WTC11 (cell line): ENCODE results near the gene NKAIN2. TPM values are rescaled to one million over a fixed set of nuclear protein-coding genes. Genes with fewer than 3 reads are reported as not detected.

Experiments used
- ATAC-seq: fragments of 200-7000 bp; cut with Tn5 transposase; 2 replicates; pipeline ENCODE4 v1.10.0; 2021; ENCODE audit warnings: mild to moderate bottlenecking, moderate library complexity
- CTCF ChIA-PET: fragments of 300-600 bp; sonication (Branson Sonifier 250); formaldehyde crosslinking; loops from one replicate; lab custom pipeline; 2021; ENCODE audit warnings: antibody characterized with exemption; lab: Charles Lee
- POLR2A ChIA-PET: fragments of 350-600 bp; sonication (Branson Sonifier 250); formaldehyde crosslinking; loops from one replicate; lab custom pipeline; 2021; ENCODE audit warnings: antibody characterized with exemption; lab: Charles Lee
- DNase-seq: peaks from one replicate; pipeline ENCODE4 v3.0.0; 2021; ENCODE audit warnings: low spot score
- H3K27ac Mint-ChIP-seq: 2 replicates; pipeline ENCODE4 v1.8.0; 2021; ENCODE audit warnings: mixed read lengths
- H3K27me3 Mint-ChIP-seq: 2 replicates; pipeline ENCODE4 v1.8.0; 2021; ENCODE audit warnings: low read depth, mild to moderate bottlenecking, moderate library complexity, mixed read lengths
- H3K36me3 Mint-ChIP-seq: 2 replicates; pipeline ENCODE4 v1.8.0; 2021; ENCODE audit warnings: mixed read lengths
- H3K4me1 Mint-ChIP-seq: 2 replicates; pipeline ENCODE4 v1.8.0; 2022; ENCODE audit warnings: mixed read lengths
- H3K4me3 Mint-ChIP-seq: 2 replicates; pipeline ENCODE4 v1.8.0; 2021; ENCODE audit warnings: mild to moderate bottlenecking, moderate library complexity, mixed read lengths
- H3K9me3 Mint-ChIP-seq: 2 replicates; pipeline ENCODE4 v1.8.0; 2021; ENCODE audit warnings: mixed read lengths
- ATF6 ChIP-seq: sonication (generic); formaldehyde crosslinking; IDR thresholded peaks from 2 replicates; pipeline ENCODE4 v1.8.1; 2023; ENCODE audit warnings: mild to moderate bottlenecking, missing genetic modification reagents
- ELF4 ChIP-seq: sonication (generic); formaldehyde crosslinking; IDR thresholded peaks from 2 replicates; pipeline ENCODE4 v1.8.1; 2022; ENCODE audit warnings: low read depth, mild to moderate bottlenecking, moderate library complexity, missing genetic modification reagents
- FOXP1 ChIP-seq: sonication (generic); formaldehyde crosslinking; IDR thresholded peaks from 2 replicates; pipeline ENCODE4 v1.8.0; 2022; ENCODE audit warnings: missing genetic modification reagents, mild to moderate bottlenecking, moderate library complexity, borderline replicate concordance
- JAZF1 ChIP-seq: fragments of 250-450 bp; sonication (Bioruptor Pico); IDR thresholded peaks from 2 replicates; pipeline ENCODE4 v1.9.0; 2021; ENCODE audit warnings: moderate library complexity, mild to moderate bottlenecking, inconsistent platforms
- NFE2L1 ChIP-seq: sonication (generic); formaldehyde crosslinking; IDR thresholded peaks from 2 replicates; pipeline ENCODE4 v1.8.1; 2023; ENCODE audit warnings: missing genetic modification reagents
- SMAD3 ChIP-seq: sonication (generic); formaldehyde crosslinking; IDR thresholded peaks from 2 replicates; pipeline ENCODE4 v1.8.0; 2022; ENCODE audit warnings: missing genetic modification reagents, mild to moderate bottlenecking, borderline replicate concordance
- STAT6 ChIP-seq: sonication (generic); formaldehyde crosslinking; conservative IDR thresholded peaks from 2 replicates; pipeline ENCODE4 v1.8.1; 2023; ENCODE audit warnings: mild to moderate bottlenecking, low read depth, missing genetic modification reagents, moderate library complexity
- TEAD1 ChIP-seq: sonication (generic); formaldehyde crosslinking; IDR thresholded peaks from 2 replicates; pipeline ENCODE4 v1.8.0; 2022; ENCODE audit warnings: mild to moderate bottlenecking, missing genetic modification reagents
- TEAD4 ChIP-seq: sonication (generic); formaldehyde crosslinking; IDR thresholded peaks from 2 replicates; pipeline ENCODE4 v1.8.0; 2022; ENCODE audit warnings: mild to moderate bottlenecking, missing genetic modification reagents
- TP53 ChIP-seq: sonication (generic); formaldehyde crosslinking; IDR thresholded peaks from 2 replicates; pipeline ENCODE4 v1.8.1; 2023; ENCODE audit warnings: mild to moderate bottlenecking, missing genetic modification reagents
- USF2 ChIP-seq: sonication (generic); formaldehyde crosslinking; IDR thresholded peaks from 2 replicates; pipeline ENCODE4 v1.8.1; 2023; ENCODE audit warnings: mild to moderate bottlenecking, missing genetic modification reagents, moderate library complexity
- ZNF121 ChIP-seq: sonication (generic); formaldehyde crosslinking; IDR thresholded peaks from 2 replicates; pipeline ENCODE4 v1.8.0; 2023; ENCODE audit warnings: missing genetic modification reagents
- ZNF138 ChIP-seq: sonication (generic); formaldehyde crosslinking; conservative IDR thresholded peaks from 2 replicates; pipeline ENCODE4 v1.8.1; 2022; ENCODE audit warnings: mild to moderate bottlenecking, moderate library complexity, missing genetic modification reagents
- ZNF232 ChIP-seq: sonication (generic); formaldehyde crosslinking; IDR thresholded peaks from 2 replicates; pipeline ENCODE4 v1.8.0; 2022; ENCODE audit warnings: mild to moderate bottlenecking, missing genetic modification reagents
- ZNF396 ChIP-seq: fragments of 250-450 bp; sonication (Bioruptor Pico); IDR thresholded peaks from 2 replicates; pipeline ENCODE4 v1.8.0; 2021; ENCODE audit warnings: mild to moderate bottlenecking, moderate library complexity, borderline replicate concordance
- ZNF532 ChIP-seq: fragments of 250-450 bp; sonication (Bioruptor Pico); IDR thresholded peaks from 2 replicates; pipeline ENCODE4 v1.9.0; 2021; ENCODE audit warnings: mild to moderate bottlenecking, borderline replicate concordance
- total RNA-seq: library from RNA; stranded (reverse); gene quantifications from 3 replicates; pipeline ENCODE4 v1.2.3, GENCODE V29; 2021
- TF ChIP-seq, protein P1 (sequence below): sonication (generic); formaldehyde crosslinking; IDR thresholded peaks from 2 replicates; pipeline ENCODE4 v1.8.1; 2022; ENCODE audit warnings: missing genetic modification reagents, borderline replicate concordance

The NKAIN2 gene
- total RNA-seq, 1 experiment from 2014 or later: 0.33 TPM

DNA sequence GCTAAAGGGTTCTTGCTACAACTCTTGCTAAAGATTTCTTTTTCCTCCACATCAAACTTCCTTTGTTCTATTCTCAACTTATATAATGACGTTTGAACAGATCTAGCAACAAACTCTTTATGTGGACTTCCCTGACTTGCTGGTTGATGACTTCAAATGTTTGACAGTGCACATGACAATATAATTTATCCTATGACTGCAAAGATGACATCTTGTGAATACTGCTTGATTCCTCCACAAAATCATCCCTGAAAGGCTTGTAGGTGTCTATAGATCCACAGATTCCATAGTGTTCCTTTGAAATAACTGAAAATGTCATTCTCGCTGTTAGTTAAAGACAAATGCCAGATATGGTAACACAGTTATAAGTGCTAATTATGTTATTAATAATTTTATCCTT, 478.9 kb downstream of the NKAIN2 start:
- TF ChIP-seq SMAD3 (CRISPR knock-in tag): no peak
- no peak for TF ChIP-seq ZNF121 (CRISPR knock-in tag)
- no peak for TF ChIP-seq TEAD4
- TF ChIP-seq ELF4 (CRISPR knock-in tag): no peak
- no peak for TF ChIP-seq ZNF396 (CRISPR knock-in tag)
- no peak for TF ChIP-seq ZNF232 (CRISPR knock-in tag)
- TF ChIP-seq TEAD1 (CRISPR knock-in tag): no peak
- TF ChIP-seq JAZF1 (CRISPR knock-in tag): no peak
- no peak for DNase-seq
- Mint-ChIP-seq H3K27me3 (no peaks in the 10 kb centered on the region), H3K9me3 (peaks cover 11% of the 10 kb centered on the region), H3K4me3 (no peak overlapping the region), H3K36me3 (no peaks in the 10 kb centered on the region; the same call in 1 of the 2 replicates), H3K27ac (no peak overlapping the region), H3K4me1 (0 out of 2 replicates have a peak, but pooled peaks cover 4% of the 10 kb centered on the region)
- ChIA-PET POLR2A (no interaction called here), CTCF (no interaction called here)
- ATAC-seq: no peak

- ATAC-seq (no peak), DNase-seq (no peak)
- CTCF ChIA-PET: no interaction called here
- POLR2A ChIA-PET: no interaction called here
- Mint-ChIP-seq H3K4me1 (0 out of 2 replicates have a peak, but pooled peaks cover 3% of the 10 kb centered on the region), H3K9me3 (peaks cover 11% of the 10 kb centered on the region), H3K4me3 (no peak overlapping the region), H3K27ac (no peak overlapping the region), H3K27me3 (no peaks in the 10 kb centered on the region), H3K36me3 (no peaks in the 10 kb centered on the region; the same call in 1 of the 2 replicates)
- TF ChIP-seq, protein P1, sequence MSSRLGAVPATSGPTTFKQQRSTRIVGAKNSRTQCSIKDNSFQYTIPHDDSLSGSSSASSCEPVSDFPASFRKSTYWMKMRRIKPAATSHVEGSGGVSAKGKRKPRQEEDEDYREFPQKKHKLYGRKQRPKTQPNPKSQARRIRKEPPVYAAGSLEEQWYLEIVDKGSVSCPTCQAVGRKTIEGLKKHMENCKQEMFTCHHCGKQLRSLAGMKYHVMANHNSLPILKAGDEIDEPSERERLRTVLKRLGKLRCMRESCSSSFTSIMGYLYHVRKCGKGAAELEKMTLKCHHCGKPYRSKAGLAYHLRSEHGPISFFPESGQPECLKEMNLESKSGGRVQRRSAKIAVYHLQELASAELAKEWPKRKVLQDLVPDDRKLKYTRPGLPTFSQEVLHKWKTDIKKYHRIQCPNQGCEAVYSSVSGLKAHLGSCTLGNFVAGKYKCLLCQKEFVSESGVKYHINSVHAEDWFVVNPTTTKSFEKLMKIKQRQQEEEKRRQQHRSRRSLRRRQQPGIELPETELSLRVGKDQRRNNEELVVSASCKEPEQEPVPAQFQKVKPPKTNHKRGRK: no peak
- TF ChIP-seq NFE2L1: no peak
- no peak for TF ChIP-seq USF2 (CRISPR knock-in tag)
- TF ChIP-seq FOXP1 (CRISPR knock-in tag): no peak
- no peak for TF ChIP-seq ATF6 (CRISPR knock-in tag)
- TF ChIP-seq STAT6 (CRISPR knock-in tag): no peak
- TF ChIP-seq ZNF532: no peak
- TF ChIP-seq TP53 (CRISPR knock-in tag): no peak
- TF ChIP-seq ZNF138 (CRISPR knock-in tag): no peak
These were observed 479.8 kb downstream of the NKAIN2 start for GRCh38 chr6:124283486-124283885.
